IMR-90 (cell line): Measurements from ENCODE around the gene AKAP7.

Experiments
- CTCF ChIP-seq: conservative IDR thresholded peaks from 2 replicates; pipeline ENCODE4 v1.5.1; 2012; ENCODE audit warnings: mild to moderate bottlenecking, low read depth, low read length, improper control_type of control experiment
- POLR2A ChIP-seq: IDR thresholded peaks from 2 replicates; pipeline ENCODE4 v1.6.1; 2012; ENCODE audit warnings: mild to moderate bottlenecking, low read depth, low read length

GRCh38 chr6:131277591-131277990 lies 142.3 kb downstream of the AKAP7 start:
- TF ChIP-seq CTCF, result no peak
- TF ChIP-seq POLR2A, result no peak
